Mesendoderm (in vitro differentiated cells): Measurements from ENCODE around the gene FADD.

Experiments
- DNase-seq: peaks from one replicate; pipeline ENCODE4 v3.0.0; 2013
- H2AK5ac ChIP-seq: 2 replicates; pipeline ENCODE4 v1.6.1; 2013; ENCODE audit warnings: low read length, inconsistent platforms
- H2BK120ac ChIP-seq: 2 replicates; pipeline ENCODE4 v1.6.1; 2013; ENCODE audit warnings: low read depth, mild to moderate bottlenecking, low read length, moderate library complexity, mixed read lengths
- H2BK15ac ChIP-seq: replicated peaks from 2 replicates; pipeline ENCODE4 v1.6.1; 2013; ENCODE audit warnings: low read depth, mild to moderate bottlenecking, moderate library complexity
- H2BK5ac ChIP-seq: 2 replicates; pipeline ENCODE4 v1.6.1; 2013; ENCODE audit warnings: low read length, inconsistent platforms
- H3K18ac ChIP-seq: 2 replicates; pipeline ENCODE4 v1.6.1; 2013; ENCODE audit warnings: mild to moderate bottlenecking, low read length, mixed read lengths
- H3K23ac ChIP-seq: one replicate; pipeline ENCODE4 v1.6.1; 2013; ENCODE audit warnings: low read length
- H3K27ac ChIP-seq: 2 replicates; pipeline ENCODE4 v1.5.1; 2013; ENCODE audit warnings: low read depth, mild to moderate bottlenecking, inconsistent platforms, low read length, moderate library complexity
- H3K27me3 ChIP-seq: 2 replicates; pipeline ENCODE4 v1.6.1; 2013; ENCODE audit warnings: low read length, control low read depth, mild to moderate bottlenecking, inconsistent platforms; ENCODE audit not compliant: insufficient read depth, poor library complexity
- H3K36me3 ChIP-seq: 2 replicates; pipeline ENCODE4 v1.6.1; 2013; ENCODE audit warnings: low read length, inconsistent platforms; ENCODE audit not compliant: control insufficient read depth, insufficient read depth
- H3K4ac ChIP-seq: one replicate; pipeline ENCODE4 v1.6.1; 2013; ENCODE audit warnings: low read depth, mild to moderate bottlenecking, low read length, moderate library complexity
- H3K4me1 ChIP-seq: 2 replicates; pipeline ENCODE4 v1.6.1; 2013; ENCODE audit warnings: low read depth, low read length, inconsistent platforms; ENCODE audit not compliant: control insufficient read depth
- H3K4me2 ChIP-seq: 2 replicates; pipeline ENCODE4 v1.6.1; 2013; ENCODE audit warnings: low read length
- H3K4me3 ChIP-seq: 2 replicates; pipeline ENCODE4 v1.5.1; 2013; ENCODE audit warnings: mild to moderate bottlenecking, low read length
- H3K56ac ChIP-seq: one replicate; pipeline ENCODE4 v1.6.1; 2013; ENCODE audit warnings: low read length
- H3K79me1 ChIP-seq: 2 replicates; pipeline ENCODE4 v1.6.1; 2013; ENCODE audit warnings: low read length, inconsistent platforms
- H3K79me2 ChIP-seq: 2 replicates; pipeline ENCODE4 v1.6.1; 2013; ENCODE audit warnings: mild to moderate bottlenecking, low read length; ENCODE audit not compliant: control insufficient read depth, insufficient read depth
- H3K9ac ChIP-seq: 2 replicates; pipeline ENCODE4 v1.6.1; 2013; ENCODE audit warnings: low read length, inconsistent platforms
- H4K5ac ChIP-seq: one replicate; pipeline ENCODE4 v1.6.1; 2013; ENCODE audit warnings: low read length
- H4K8ac ChIP-seq: one replicate; pipeline ENCODE4 v1.6.1; 2013; ENCODE audit warnings: low read depth, mild to moderate bottlenecking, control low read depth, low read length, moderate library complexity
- WGBS: extraction: QIAGEN DNeasy Blood & Tissue Kit; methylation state at CpG from one replicate; pipeline ENCODE4 v1.1.7; 2013; ENCODE audit warnings: low lambda C conversion rate, missing lambda C conversion rate; ENCODE audit not compliant: insufficient coverage; ENCODE audit errors: extremely low coverage; 5-methylcytosine and 5-hydroxymethylcytosine counted together

The FADD gene

GRCh38 chr11:70159627-70160570, 43.2 kb upstream of the FADD start:
- no peak overlapping the region for H3K27ac ChIP-seq
- H3K27me3 ChIP-seq = no peaks in the 10 kb centered on the region
- H3K4me1 ChIP-seq = no peaks in the 10 kb centered on the region
- H2AK5ac ChIP-seq = no peak overlapping the region
- DNase-seq = no peak
- no peak overlapping the region for H4K5ac ChIP-seq
- H3K4me3 ChIP-seq = no peak overlapping the region
- H2BK15ac ChIP-seq = no peak overlapping the region
- no peaks in the 10 kb centered on the region for H3K79me2 ChIP-seq
- H3K23ac ChIP-seq = no peak overlapping the region
- H3K36me3 ChIP-seq = no peaks in the 10 kb centered on the region
- no peak overlapping the region for H2BK120ac ChIP-seq
- H3K56ac ChIP-seq = no peak overlapping the region
- H3K4me2 ChIP-seq = no peak overlapping the region
- WGBS = no CpG with 5 or more reads among the region's 24 CpGs
- no peak overlapping the region for H3K18ac ChIP-seq
- H3K79me1 ChIP-seq = no peaks in the 10 kb centered on the region
- H3K4ac ChIP-seq = no peak overlapping the region
- H4K8ac ChIP-seq = no peak overlapping the region
- H2BK5ac ChIP-seq = no peak overlapping the region
- H3K9ac ChIP-seq = no peak overlapping the region

DNA sequence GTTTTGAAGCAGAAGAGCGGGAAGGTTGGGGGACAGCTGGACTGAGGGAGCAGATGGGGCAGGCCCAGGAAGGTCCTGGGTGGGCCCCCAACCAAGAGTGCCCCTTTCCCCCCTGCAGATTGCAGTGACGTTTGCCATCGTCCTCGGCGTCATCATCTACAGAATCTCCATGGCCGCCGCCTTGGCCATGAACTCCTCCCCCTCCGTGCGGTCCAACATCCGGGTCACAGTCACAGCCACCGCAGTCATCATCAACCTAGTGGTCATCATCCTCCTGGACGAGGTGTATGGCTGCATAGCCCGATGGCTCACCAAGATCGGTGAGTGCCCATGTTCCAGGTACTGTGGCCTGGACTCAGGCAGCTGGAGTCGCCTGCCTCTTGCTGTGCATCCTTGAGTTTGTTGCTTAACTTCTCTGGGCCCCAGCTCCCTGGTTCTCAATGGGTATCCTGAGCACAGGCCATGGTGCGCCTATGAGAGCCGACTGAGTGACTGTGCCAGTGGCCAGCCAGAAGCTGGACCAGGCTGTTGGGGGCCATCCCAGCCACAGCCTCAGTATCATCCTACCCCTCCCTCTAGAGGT, 42.0 kb upstream of the FADD start:
- Histone ChIP-seq H3K4me1 (no peaks in the 10 kb centered on the region), H3K27ac (no peak overlapping the region), H3K23ac (no peak overlapping the region), H2AK5ac (no peak overlapping the region), H3K36me3 (no peaks in the 10 kb centered on the region), H3K18ac (no peak overlapping the region), H3K4ac (no peak overlapping the region), H3K27me3 (no peaks in the 10 kb centered on the region), H3K56ac (no peak overlapping the region), H3K79me1 (no peaks in the 10 kb centered on the region), H4K5ac (no peak overlapping the region), H2BK15ac (no peak overlapping the region), H4K8ac (no peak overlapping the region), H2BK120ac (no peak overlapping the region), H3K4me3 (no peak overlapping the region), H3K4me2 (no peak overlapping the region), H3K79me2 (no peaks in the 10 kb centered on the region), H2BK5ac (no peak overlapping the region), H3K9ac (no peak overlapping the region)
- WGBS = no CpG with 5 or more reads among the region's 17 CpGs
- no peak for DNase-seq

DNA sequence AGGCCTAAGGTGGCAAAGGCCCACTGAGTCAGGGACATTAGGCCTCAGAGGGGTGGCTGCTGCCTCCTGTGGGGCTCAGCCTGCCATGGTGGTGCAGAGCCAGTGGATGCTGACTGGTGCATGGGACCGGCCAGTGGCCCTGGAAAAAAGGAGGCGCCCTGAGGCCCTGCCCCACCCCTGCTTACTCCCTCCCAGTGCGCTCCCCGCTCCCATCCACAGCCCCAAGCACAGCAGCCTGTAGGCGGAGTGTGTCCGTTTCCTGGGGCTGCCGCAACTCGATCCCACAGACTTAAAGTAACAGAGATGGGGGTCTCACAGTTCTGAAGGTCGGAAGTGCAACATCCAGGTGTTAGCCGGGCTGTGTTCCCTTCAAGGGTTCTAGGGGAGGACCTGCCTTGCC, 38.4 kb upstream of the FADD start:
- H3K4me3 ChIP-seq = no peak overlapping the region
- DNase-seq = no peak
- no peak overlapping the region for H3K27ac ChIP-seq

GRCh38 chr11:70167120-70167519, 36.0 kb upstream of the FADD start:
- H3K23ac ChIP-seq = no peak overlapping the region
- H3K9ac ChIP-seq = no peak overlapping the region
- no peak overlapping the region for H3K4ac ChIP-seq
- no peak overlapping the region for H3K4me3 ChIP-seq
- no peak overlapping the region for H4K5ac ChIP-seq
- WGBS = no CpG with 5 or more reads among the region's 9 CpGs
- DNase-seq = no peak
- no peak overlapping the region for H3K56ac ChIP-seq
- H3K36me3 ChIP-seq = no peaks in the 10 kb centered on the region
- no peak overlapping the region for H3K4me2 ChIP-seq
- H3K79me2 ChIP-seq = no peaks in the 10 kb centered on the region
- H2BK120ac ChIP-seq = no peak overlapping the region
- H3K79me1 ChIP-seq = no peaks in the 10 kb centered on the region
- no peak overlapping the region for H4K8ac ChIP-seq
- no peaks in the 10 kb centered on the region for H3K27me3 ChIP-seq
- H2BK5ac ChIP-seq = no peak overlapping the region
- H2BK15ac ChIP-seq = no peak overlapping the region
- H3K27ac ChIP-seq = no peak overlapping the region
- no peak overlapping the region for H2AK5ac ChIP-seq
- no peak overlapping the region for H3K18ac ChIP-seq
- no peaks in the 10 kb centered on the region for H3K4me1 ChIP-seq

More for the DNA sequence above, 38.4 kb upstream of the FADD start:
- Histone ChIP-seq H3K27me3 (no peaks in the 10 kb centered on the region), H3K36me3 (no peaks in the 10 kb centered on the region), H3K4me2 (no peak overlapping the region), H3K79me1 (no peaks in the 10 kb centered on the region), H3K23ac (no peak overlapping the region), H3K18ac (no peak overlapping the region), H2BK120ac (no peak overlapping the region), H3K79me2 (no peaks in the 10 kb centered on the region), H4K5ac (no peak overlapping the region), H3K4me1 (no peaks in the 10 kb centered on the region), H4K8ac (no peak overlapping the region), H2BK15ac (no peak overlapping the region), H2AK5ac (no peak overlapping the region), H3K4ac (no peak overlapping the region), H3K9ac (no peak overlapping the region), H3K56ac (peak overlapping the region; percentile 15), H2BK5ac (no peak overlapping the region)
- no CpG with 5 or more reads among the region's 10 CpGs for WGBS

DNA sequence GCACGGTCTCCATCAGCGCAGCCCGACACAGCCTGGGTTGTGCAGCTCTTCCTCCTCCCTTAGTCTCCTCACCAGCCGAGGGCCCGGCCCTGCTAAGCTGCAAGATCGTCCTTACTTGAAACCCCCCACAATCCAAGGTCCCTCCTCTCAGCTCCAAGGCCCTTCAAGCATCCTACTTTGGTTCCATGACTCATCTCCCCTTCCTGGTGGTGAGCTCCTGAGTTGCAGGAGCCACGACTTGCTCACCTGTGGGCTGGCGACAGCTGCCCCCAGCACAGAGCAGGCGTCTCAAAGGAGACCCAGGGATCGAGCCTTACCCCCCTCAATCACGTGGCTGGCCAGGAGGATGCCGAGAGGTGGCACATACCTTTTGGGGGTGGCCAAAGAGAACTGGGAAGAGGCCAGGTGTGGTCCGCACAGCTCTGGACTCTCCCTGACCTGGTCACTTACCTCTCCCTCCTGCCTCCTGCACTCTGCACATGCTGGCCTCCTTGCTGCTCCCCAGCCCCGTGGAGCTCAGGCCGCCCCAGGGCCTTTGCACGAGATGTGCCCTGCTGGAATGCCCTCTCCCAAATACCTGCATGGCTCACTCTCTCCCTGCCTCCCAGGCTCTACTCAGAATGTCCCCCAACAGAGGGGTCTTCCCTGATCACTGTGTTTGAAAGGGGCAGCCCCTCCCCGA, 35.2 kb upstream of the FADD start:
- no CpG with 5 or more reads among the region's 17 CpGs for WGBS
- Histone ChIP-seq H3K23ac (no peak overlapping the region), H3K4me2 (no peak overlapping the region), H2BK5ac (no peak overlapping the region), H3K79me1 (no peaks in the 10 kb centered on the region), H3K4me3 (no peak overlapping the region), H3K79me2 (no peaks in the 10 kb centered on the region), H4K5ac (no peak overlapping the region), H4K8ac (no peak overlapping the region), H3K36me3 (no peaks in the 10 kb centered on the region), H3K27me3 (no peaks in the 10 kb centered on the region), H3K18ac (no peak overlapping the region), H3K56ac (no peak overlapping the region), H2BK15ac (no peak overlapping the region), H2BK120ac (no peak overlapping the region), H2AK5ac (no peak overlapping the region), H3K4ac (no peak overlapping the region), H3K9ac (no peak overlapping the region), H3K4me1 (no peaks in the 10 kb centered on the region), H3K27ac (no peak overlapping the region)
- DNase-seq = peak; percentile 41
